WTC11 (cell line): ENCODE data around the gene RARRES2. TPM values are rescaled to one million over a fixed set of nuclear protein-coding genes. Genes with fewer than 3 reads are reported as not detected.
"Not testable (repeated sequence)": the region's sequence is repeated elsewhere in the genome, so short reads cannot be mapped to it uniquely, and the experiment has no call there.

Experiments used
- ATAC-seq: fragments of 200-7000 bp; cut with Tn5 transposase; 2 replicates; pipeline ENCODE4 v1.10.0; 2021; ENCODE audit warnings: mild to moderate bottlenecking, moderate library complexity
- CTCF ChIA-PET: fragments of 300-600 bp; sonication (Branson Sonifier 250); formaldehyde crosslinking; loops from one replicate; lab custom pipeline; 2021; ENCODE audit warnings: antibody characterized with exemption; lab: Charles Lee
- POLR2A ChIA-PET: fragments of 350-600 bp; sonication (Branson Sonifier 250); formaldehyde crosslinking; loops from one replicate; lab custom pipeline; 2021; ENCODE audit warnings: antibody characterized with exemption; lab: Charles Lee
- DNase-seq: peaks from one replicate; pipeline ENCODE4 v3.0.0; 2021; ENCODE audit warnings: low spot score
- H3K27ac Mint-ChIP-seq: 2 replicates; pipeline ENCODE4 v1.8.0; 2021; ENCODE audit warnings: mixed read lengths
- H3K27me3 Mint-ChIP-seq: 2 replicates; pipeline ENCODE4 v1.8.0; 2021; ENCODE audit warnings: low read depth, mild to moderate bottlenecking, moderate library complexity, mixed read lengths
- H3K36me3 Mint-ChIP-seq: 2 replicates; pipeline ENCODE4 v1.8.0; 2021; ENCODE audit warnings: mixed read lengths
- H3K4me1 Mint-ChIP-seq: 2 replicates; pipeline ENCODE4 v1.8.0; 2022; ENCODE audit warnings: mixed read lengths
- H3K4me3 Mint-ChIP-seq: 2 replicates; pipeline ENCODE4 v1.8.0; 2021; ENCODE audit warnings: mild to moderate bottlenecking, moderate library complexity, mixed read lengths
- H3K9me3 Mint-ChIP-seq: 2 replicates; pipeline ENCODE4 v1.8.0; 2021; ENCODE audit warnings: mixed read lengths
- FOXJ3 ChIP-seq: sonication (generic); formaldehyde crosslinking; IDR thresholded peaks from 2 replicates; pipeline ENCODE4 v1.9.0; 2021; ENCODE audit warnings: missing genetic modification reagents, mild to moderate bottlenecking, borderline replicate concordance
- NR3C1 ChIP-seq: sonication (generic); formaldehyde crosslinking; conservative IDR thresholded peaks from 2 replicates; pipeline ENCODE4 v1.8.1; 2023; ENCODE audit warnings: low read depth, mild to moderate bottlenecking, missing genetic modification reagents
- RORB ChIP-seq: fragments of 250-450 bp; sonication (Bioruptor Pico); IDR thresholded peaks from 2 replicates; pipeline ENCODE4 v1.9.0; 2021; ENCODE audit warnings: mild to moderate bottlenecking
- ZBTB21 ChIP-seq: sonication (generic); formaldehyde crosslinking; IDR thresholded peaks from 2 replicates; pipeline ENCODE4 v1.8.1; 2023; ENCODE audit warnings: mild to moderate bottlenecking, missing genetic modification reagents, borderline replicate concordance
- ZNF121 ChIP-seq: sonication (generic); formaldehyde crosslinking; IDR thresholded peaks from 2 replicates; pipeline ENCODE4 v1.8.0; 2023; ENCODE audit warnings: missing genetic modification reagents
- total RNA-seq: library from RNA; stranded (reverse); gene quantifications from 3 replicates; pipeline ENCODE4 v1.2.3, GENCODE V29; 2021
- TF ChIP-seq, protein P1 (sequence below): fragments of 250-450 bp; sonication (Bioruptor Pico); IDR thresholded peaks from 2 replicates; pipeline ENCODE4 v1.9.0; 2021; ENCODE audit warnings: mild to moderate bottlenecking, borderline replicate concordance
- TF ChIP-seq, protein P2 (sequence below): sonication (generic); formaldehyde crosslinking; IDR thresholded peaks from 2 replicates; pipeline ENCODE4 v1.8.1; 2022; ENCODE audit warnings: low read depth, mild to moderate bottlenecking, moderate library complexity, missing genetic modification reagents, borderline replicate concordance

The RARRES2 gene
- total RNA-seq, 1 experiment from 2014 or later, result 230 TPM

DNA sequence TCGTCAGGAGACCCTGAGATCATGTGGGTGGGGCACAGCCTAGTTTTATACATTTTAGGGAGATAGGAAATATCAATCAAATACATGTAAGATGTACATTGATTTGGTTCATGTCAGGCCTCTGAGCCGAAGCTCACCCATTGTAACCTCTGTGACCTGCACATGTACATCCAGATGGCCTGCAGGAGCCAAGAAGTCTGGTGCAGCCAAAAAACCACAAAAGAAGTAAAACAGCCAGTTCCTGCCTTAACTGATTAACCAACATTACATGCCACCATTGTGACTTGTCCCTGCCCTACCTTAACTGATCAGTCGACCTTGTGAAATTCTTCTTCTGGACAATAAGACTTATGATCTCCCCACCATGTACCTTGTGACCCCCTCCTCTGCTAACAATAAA is 34.3 kb downstream of the RARRES2 start (continued):
- TF ChIP-seq, protein P1, sequence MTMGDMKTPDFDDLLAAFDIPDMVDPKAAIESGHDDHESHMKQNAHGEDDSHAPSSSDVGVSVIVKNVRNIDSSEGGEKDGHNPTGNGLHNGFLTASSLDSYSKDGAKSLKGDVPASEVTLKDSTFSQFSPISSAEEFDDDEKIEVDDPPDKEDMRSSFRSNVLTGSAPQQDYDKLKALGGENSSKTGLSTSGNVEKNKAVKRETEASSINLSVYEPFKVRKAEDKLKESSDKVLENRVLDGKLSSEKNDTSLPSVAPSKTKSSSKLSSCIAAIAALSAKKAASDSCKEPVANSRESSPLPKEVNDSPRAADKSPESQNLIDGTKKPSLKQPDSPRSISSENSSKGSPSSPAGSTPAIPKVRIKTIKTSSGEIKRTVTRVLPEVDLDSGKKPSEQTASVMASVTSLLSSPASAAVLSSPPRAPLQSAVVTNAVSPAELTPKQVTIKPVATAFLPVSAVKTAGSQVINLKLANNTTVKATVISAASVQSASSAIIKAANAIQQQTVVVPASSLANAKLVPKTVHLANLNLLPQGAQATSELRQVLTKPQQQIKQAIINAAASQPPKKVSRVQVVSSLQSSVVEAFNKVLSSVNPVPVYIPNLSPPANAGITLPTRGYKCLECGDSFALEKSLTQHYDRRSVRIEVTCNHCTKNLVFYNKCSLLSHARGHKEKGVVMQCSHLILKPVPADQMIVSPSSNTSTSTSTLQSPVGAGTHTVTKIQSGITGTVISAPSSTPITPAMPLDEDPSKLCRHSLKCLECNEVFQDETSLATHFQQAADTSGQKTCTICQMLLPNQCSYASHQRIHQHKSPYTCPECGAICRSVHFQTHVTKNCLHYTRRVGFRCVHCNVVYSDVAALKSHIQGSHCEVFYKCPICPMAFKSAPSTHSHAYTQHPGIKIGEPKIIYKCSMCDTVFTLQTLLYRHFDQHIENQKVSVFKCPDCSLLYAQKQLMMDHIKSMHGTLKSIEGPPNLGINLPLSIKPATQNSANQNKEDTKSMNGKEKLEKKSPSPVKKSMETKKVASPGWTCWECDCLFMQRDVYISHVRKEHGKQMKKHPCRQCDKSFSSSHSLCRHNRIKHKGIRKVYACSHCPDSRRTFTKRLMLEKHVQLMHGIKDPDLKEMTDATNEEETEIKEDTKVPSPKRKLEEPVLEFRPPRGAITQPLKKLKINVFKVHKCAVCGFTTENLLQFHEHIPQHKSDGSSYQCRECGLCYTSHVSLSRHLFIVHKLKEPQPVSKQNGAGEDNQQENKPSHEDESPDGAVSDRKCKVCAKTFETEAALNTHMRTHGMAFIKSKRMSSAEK (CRISPR knock-in tag), result no peak
- no peak for TF ChIP-seq RORB (CRISPR knock-in tag)
- TF ChIP-seq, protein P2, sequence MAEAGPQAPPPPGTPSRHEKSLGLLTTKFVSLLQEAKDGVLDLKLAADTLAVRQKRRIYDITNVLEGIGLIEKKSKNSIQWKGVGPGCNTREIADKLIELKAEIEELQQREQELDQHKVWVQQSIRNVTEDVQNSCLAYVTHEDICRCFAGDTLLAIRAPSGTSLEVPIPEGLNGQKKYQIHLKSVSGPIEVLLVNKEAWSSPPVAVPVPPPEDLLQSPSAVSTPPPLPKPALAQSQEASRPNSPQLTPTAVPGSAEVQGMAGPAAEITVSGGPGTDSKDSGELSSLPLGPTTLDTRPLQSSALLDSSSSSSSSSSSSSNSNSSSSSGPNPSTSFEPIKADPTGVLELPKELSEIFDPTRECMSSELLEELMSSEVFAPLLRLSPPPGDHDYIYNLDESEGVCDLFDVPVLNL (CRISPR knock-in tag), result no peak
- no peak for TF ChIP-seq ZBTB21
- no peak for TF ChIP-seq FOXJ3 (CRISPR knock-in tag)
- TF ChIP-seq NR3C1 (CRISPR knock-in tag), result no peak
- TF ChIP-seq ZNF121 (CRISPR knock-in tag), result no peak
- TF ChIP-seq, all 79 proteins: peak for 0

DNA sequence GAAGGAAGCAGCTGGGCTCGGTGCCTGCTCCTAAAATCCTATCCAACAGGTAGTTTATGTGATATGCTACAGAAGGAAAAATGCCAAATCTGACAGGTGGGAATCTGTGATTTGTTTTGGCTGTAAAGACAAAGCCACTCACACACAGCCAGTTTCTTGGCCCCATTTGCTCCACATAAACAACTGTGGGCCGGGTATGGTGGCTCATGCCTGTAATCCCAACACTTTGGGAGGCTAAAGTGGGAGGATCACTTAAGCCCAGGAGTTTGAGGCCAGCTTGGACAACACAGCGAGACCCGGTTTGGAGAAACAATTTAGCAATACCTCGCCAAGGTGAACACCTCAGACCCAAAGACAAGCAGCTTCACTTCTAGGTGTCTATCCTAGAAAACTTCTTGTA is 35.1 kb downstream of the RARRES2 start:
- POLR2A ChIA-PET, H3K27ac Mint-ChIP-seq, ATAC-seq, H3K4me1 Mint-ChIP-seq, CTCF ChIA-PET, DNase-seq, H3K4me3 Mint-ChIP-seq, H3K27me3 Mint-ChIP-seq: not testable (repeated sequence)
- Mint-ChIP-seq H3K36me3 (peaks cover 21% of the 10 kb centered on the region), H3K9me3 (peaks cover 25% of the 10 kb centered on the region)

DNA sequence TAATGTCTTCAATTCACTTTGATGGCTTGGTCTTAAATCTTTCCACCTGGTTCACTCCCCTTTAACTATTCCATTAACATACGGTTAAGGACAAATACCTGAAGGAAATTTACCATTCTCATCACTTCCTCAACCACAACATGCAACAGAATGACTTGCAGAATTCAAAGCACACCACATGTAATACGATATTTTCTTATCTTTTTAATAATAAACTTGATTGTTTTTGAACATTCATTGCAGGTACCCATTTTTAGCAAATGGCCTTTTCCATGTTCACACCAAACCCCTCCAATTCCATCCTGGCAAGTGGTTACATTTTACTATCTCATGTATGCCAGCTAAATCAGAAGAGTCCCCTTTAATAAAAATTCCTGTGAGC is 35.5 kb downstream of the RARRES2 start:
- H3K27me3 Mint-ChIP-seq, CTCF ChIA-PET, POLR2A ChIA-PET, DNase-seq, ATAC-seq, H3K4me3 Mint-ChIP-seq, H3K4me1 Mint-ChIP-seq, H3K27ac Mint-ChIP-seq: not testable (repeated sequence)
- Mint-ChIP-seq H3K36me3 (peaks cover 21% of the 10 kb centered on the region), H3K9me3 (peaks cover 25% of the 10 kb centered on the region)

DNA sequence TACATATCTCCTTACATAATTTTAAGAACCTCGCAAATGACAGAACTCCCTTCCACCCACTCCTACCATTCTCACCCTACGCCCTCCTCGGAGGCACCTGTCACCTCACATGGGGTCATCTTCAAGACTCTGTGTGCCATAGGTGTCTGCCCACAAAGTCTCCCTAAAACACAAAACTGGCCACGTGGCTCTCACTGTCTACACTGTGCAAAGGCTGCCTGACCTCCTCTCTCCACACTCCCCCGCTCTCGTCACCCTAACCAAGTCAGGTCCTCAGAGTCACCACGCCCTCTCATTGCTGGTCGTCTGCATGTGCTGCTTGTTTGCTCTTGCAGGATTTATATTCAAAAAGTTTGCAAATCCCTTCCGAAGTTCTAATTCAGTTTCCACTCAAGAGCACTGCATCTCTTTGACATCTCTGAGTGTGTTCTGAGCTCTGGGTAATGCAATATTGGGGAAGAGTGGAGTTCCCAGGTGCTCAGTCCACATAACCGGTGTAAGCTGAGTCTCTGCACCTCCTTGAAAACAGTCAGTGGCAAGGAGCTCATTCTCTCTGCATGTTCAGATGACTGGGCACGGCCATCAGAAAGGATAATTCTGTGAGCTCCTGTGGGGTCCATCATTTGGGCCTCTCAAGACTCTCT is 36.0 kb downstream of the RARRES2 start:
- H3K27me3 Mint-ChIP-seq, POLR2A ChIA-PET, CTCF ChIA-PET, H3K4me3 Mint-ChIP-seq, DNase-seq, H3K4me1 Mint-ChIP-seq, H3K27ac Mint-ChIP-seq, ATAC-seq: not testable (repeated sequence)
- peaks cover 21% of the 10 kb centered on the region for H3K36me3 Mint-ChIP-seq
- H3K9me3 Mint-ChIP-seq, result peaks cover 25% of the 10 kb centered on the region

DNA sequence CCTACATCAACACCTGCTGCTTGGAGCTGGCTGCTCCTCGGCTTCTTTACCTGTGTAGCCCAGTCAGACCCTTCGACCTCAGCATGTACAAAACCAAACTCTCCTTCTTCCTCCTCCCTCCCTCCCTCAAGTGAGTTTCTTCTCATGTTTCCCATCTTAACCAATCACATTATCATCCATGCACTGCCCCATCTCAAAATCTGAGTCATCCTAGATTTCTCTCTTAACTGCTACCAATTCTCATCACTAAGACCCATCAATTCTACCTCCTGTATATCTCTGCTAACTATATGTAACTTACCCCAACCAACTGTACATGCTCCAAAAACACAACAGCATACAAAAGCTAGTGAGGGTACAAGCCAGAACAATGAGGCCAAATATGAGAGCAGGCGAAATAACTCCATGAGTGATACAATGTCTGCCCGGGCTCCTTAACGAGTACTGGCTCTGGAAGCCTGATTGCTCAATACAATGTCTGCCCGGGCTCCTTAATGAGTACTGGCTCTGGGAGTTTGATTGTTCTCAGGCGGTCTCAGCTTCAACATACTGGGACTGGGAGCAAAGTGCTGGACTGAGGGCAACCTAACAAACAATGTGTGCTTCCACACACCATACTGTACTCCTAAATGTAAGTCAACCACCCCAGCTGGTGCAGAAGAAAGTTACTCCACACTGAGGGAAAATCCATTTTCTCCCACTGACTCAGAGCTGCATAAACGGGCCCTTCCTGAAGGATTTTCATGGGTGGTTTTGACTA is 36.8 kb downstream of the RARRES2 start:
- H3K27ac Mint-ChIP-seq, H3K4me1 Mint-ChIP-seq, ATAC-seq, CTCF ChIA-PET, H3K27me3 Mint-ChIP-seq, POLR2A ChIA-PET, H3K4me3 Mint-ChIP-seq, DNase-seq: not testable (repeated sequence)
- Mint-ChIP-seq H3K9me3 (peaks cover 25% of the 10 kb centered on the region), H3K36me3 (peaks cover 21% of the 10 kb centered on the region)

DNA sequence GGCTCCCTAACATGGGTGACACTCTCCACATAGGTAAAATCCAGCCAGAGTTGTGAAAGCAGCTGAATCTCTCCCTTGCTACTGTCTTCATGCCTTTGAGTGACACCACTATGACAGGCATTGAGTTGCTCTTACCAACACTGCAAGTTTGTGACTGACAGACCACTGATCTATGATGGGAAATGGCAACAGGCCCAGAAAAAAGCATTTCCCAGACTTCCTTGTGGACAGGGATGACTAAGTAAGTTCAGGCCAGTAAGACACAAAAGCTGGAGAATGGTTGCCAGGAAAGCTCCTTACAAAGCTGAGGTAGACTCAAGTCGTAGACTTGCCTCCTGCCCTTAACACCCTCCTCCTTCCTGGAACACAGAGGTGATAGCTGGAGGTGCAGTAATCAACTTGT is 38.5 kb downstream of the RARRES2 start:
- H3K4me3 Mint-ChIP-seq, POLR2A ChIA-PET: not testable (repeated sequence)

DNA sequence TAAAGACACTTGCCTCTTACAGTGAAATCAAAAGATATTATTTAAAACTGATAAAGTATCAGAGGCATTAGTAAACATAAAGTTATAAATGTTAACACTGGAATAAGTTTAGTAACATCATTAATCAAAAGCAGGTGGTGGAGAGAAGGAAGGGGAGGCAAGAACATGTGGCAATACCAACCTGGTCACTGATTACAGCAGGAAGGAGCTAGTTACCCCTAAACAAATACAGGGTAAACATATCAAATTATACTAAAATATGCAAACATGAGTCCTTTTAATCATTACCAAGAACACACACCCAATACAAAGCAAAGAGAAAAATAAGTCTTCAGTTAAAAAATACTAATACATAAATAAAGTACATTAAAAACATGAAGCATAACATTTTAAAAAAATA is 43.5 kb downstream of the RARRES2 start:
- ATAC-seq, H3K4me3 Mint-ChIP-seq, H3K27me3 Mint-ChIP-seq, H3K9me3 Mint-ChIP-seq, CTCF ChIA-PET, H3K36me3 Mint-ChIP-seq, POLR2A ChIA-PET, H3K27ac Mint-ChIP-seq, DNase-seq: not testable (repeated sequence)
- peaks cover 12% of the 10 kb centered on the region for H3K4me1 Mint-ChIP-seq

More for the DNA sequence above, 38.5 kb downstream of the RARRES2 start:
- CTCF ChIA-PET, H3K27me3 Mint-ChIP-seq, ATAC-seq, H3K27ac Mint-ChIP-seq, H3K4me1 Mint-ChIP-seq, DNase-seq: not testable (repeated sequence)
- H3K36me3 Mint-ChIP-seq, result peaks cover 11% of the 10 kb centered on the region
- peaks cover 15% of the 10 kb centered on the region for H3K9me3 Mint-ChIP-seq

DNA sequence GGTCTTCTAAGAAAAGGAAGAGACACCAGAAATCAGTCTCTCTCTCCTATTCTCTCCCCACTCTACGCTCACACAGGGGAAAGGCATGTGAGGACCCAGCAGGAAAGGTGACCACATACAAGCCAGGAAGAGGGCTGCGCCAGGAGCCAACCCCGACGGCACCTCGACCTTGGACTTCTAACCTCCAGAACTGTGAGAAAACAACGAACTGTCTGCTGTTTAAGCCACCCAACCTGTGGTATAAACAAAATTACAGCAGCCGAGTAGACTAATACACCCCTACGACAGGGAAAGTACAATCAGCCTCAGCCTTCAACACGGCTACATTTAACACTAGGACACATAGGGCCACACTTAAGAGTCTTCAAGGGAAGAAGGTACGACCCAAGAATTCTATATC is 44.6 kb downstream of the RARRES2 start:
- CTCF ChIA-PET, H3K36me3 Mint-ChIP-seq, DNase-seq, H3K27ac Mint-ChIP-seq, H3K27me3 Mint-ChIP-seq, H3K9me3 Mint-ChIP-seq, ATAC-seq, POLR2A ChIA-PET, H3K4me3 Mint-ChIP-seq: not testable (repeated sequence)
- H3K4me1 Mint-ChIP-seq, result peaks cover 12% of the 10 kb centered on the region

DNA sequence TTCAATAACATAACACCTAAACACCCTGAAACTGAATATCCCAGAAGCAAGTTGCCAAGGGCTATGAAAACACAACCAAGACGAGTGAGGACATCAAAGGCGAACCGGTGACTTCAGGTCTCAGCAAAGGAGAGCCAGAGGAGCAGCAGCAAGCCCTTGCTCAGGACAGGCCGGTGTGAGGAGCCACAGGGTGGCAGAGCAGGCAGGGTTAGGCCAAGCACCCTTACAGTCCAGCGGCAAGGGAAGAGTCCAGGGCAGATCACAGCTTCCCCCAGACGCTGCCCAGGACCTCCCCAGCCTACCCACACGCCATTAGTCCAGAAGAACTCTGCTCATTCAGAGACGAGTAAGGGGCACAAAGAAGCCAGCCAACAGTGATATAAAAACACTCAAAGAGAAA is 45.8 kb downstream of the RARRES2 start:
- H3K9me3 Mint-ChIP-seq, CTCF ChIA-PET, H3K27me3 Mint-ChIP-seq, H3K36me3 Mint-ChIP-seq, POLR2A ChIA-PET, H3K4me3 Mint-ChIP-seq, DNase-seq, H3K27ac Mint-ChIP-seq: not testable (repeated sequence)
- peak; percentile 92 for ATAC-seq
- peaks cover 14% of the 10 kb centered on the region for H3K4me1 Mint-ChIP-seq
